ENCODE measurements around the gene SULT1C2.

GRCh38 chr2:108330979-108331378, 42.3 kb downstream of the SULT1C2 start:
- TF ChIP-seq, protein P1, sequence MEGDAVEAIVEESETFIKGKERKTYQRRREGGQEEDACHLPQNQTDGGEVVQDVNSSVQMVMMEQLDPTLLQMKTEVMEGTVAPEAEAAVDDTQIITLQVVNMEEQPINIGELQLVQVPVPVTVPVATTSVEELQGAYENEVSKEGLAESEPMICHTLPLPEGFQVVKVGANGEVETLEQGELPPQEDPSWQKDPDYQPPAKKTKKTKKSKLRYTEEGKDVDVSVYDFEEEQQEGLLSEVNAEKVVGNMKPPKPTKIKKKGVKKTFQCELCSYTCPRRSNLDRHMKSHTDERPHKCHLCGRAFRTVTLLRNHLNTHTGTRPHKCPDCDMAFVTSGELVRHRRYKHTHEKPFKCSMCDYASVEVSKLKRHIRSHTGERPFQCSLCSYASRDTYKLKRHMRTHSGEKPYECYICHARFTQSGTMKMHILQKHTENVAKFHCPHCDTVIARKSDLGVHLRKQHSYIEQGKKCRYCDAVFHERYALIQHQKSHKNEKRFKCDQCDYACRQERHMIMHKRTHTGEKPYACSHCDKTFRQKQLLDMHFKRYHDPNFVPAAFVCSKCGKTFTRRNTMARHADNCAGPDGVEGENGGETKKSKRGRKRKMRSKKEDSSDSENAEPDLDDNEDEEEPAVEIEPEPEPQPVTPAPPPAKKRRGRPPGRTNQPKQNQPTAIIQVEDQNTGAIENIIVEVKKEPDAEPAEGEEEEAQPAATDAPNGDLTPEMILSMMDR (IDR thresholded peaks at IDR 0.05) = no peak
- TF ChIP-seq POLR2A (IDR thresholded peaks at IDR 0.05) = no peak
